Uterus (tissue), 2 donors: ENCODE results near the gene AIFM2.
"Not testable (repeated sequence)": the region's sequence is repeated elsewhere in the genome, so short reads cannot be mapped to it uniquely, and the experiment has no call there.

ENCODE experiments used
- POLR2A ChIP-seq, 2 donors: fragments of 450-650 bp; IDR thresholded peaks; one replicate each; pipeline ENCODE4 v1.6.1; 2016; ENCODE audit warnings: antibody characterized with exemption in 2 of 2, mild to moderate bottlenecking in 1 of 2, moderate library complexity in 1 of 2
- TF ChIP-seq, protein P1 (sequence below), 4 experiments: fragments of 200-600 bp in 2 of 4; fragments of 450-650 bp in 2 of 4; sonication (generic) in 2 of 4; IDR thresholded peaks; one replicate each; pipeline ENCODE4 v1.5.1; 2016 to 2019; ENCODE audit warnings: antibody characterized with exemption in 4 of 4, mild to moderate bottlenecking in 2 of 4, moderate library complexity in 1 of 4

DNA sequence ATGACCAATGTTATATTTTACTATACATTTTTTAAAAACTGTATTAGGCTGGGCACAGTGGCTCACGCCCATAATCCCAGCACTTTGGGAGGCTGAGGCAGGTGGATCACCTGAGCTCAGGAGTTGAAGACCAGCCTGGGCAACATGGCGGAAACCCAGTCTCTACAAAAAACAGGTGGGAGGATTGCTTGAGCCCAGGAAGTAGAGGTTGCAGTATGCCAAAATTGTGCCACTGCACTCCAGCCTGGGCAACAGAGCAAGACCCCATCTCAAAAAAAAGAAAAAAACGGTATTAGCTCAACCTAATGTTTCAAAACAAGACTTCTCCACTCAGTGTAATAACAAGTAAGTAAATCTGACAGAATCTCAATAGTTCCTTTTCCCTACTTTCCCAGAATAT is 26.7 kb upstream of the AIFM2 start:
- not testable (repeated sequence) for TF ChIP-seq POLR2A (IDR thresholded peaks at IDR 0.05)
- TF ChIP-seq, protein P1, sequence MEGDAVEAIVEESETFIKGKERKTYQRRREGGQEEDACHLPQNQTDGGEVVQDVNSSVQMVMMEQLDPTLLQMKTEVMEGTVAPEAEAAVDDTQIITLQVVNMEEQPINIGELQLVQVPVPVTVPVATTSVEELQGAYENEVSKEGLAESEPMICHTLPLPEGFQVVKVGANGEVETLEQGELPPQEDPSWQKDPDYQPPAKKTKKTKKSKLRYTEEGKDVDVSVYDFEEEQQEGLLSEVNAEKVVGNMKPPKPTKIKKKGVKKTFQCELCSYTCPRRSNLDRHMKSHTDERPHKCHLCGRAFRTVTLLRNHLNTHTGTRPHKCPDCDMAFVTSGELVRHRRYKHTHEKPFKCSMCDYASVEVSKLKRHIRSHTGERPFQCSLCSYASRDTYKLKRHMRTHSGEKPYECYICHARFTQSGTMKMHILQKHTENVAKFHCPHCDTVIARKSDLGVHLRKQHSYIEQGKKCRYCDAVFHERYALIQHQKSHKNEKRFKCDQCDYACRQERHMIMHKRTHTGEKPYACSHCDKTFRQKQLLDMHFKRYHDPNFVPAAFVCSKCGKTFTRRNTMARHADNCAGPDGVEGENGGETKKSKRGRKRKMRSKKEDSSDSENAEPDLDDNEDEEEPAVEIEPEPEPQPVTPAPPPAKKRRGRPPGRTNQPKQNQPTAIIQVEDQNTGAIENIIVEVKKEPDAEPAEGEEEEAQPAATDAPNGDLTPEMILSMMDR (IDR thresholded peaks at IDR 0.05), result not testable (repeated sequence)
